Measurements from ENCODE around the gene PREX1.

Gene PREX1

GRCh38 chr20:48703511-48704219 lies 124.1 kb downstream of the PREX1 start:
- DNase-seq (ENCODE audit: low read depth in 2 of 2): no peak

GRCh38 chr20:48703107-48703506 lies 124.7 kb downstream of the PREX1 start:
- no peak for DNase-seq (ENCODE audit: low read depth in 2 of 2)

DNA sequence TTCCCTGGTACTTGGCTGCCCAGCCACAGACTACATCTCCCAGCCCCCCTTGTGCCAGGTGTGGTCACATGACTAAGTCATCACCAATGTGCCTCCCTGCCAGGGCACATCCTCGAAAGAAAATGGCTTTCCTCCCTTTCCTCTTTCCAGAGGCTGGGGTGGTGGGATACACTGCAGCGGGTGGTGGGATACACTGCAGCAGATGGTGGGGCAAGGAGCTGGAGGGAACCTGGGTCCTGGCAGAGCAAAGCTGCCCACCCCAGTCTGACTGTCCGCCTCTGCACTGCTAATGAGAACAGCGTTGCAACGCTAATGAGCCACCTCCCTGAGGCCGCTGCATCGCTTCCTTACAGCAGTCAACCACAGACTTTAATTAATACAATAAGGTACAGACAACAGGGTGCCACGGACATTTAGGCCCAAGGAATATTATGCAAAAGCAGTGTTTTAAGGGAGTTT lies 125.3 kb downstream of the PREX1 start:
- DNase-seq (ENCODE audit: low read depth in 2 of 2): no peak

DNA sequence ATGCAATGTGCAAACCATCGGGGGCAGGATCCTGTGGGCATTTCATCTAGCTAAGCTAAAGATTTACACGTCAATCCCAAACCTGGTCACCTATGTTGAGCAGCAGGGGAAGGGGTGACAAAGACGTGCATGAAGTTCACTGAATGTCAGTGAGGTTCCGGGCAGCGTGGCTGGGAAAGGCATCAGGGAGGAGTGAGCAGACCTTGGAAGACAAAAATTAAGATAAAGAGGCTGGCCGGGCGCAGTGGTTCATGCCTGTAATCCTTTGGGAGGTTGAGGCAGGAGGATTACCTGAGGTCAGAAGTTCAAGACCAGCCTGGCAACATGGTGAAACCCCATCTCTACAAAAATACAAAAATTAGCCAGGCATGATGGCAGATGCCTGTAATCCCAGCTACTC lies 126.1 kb downstream of the PREX1 start:
- no peak for DNase-seq (ENCODE audit: low read depth in 2 of 2)

GRCh38 chr20:48698507-48699267 lies 129.1 kb downstream of the PREX1 start:
- no peak for DNase-seq (ENCODE audit: low read depth in 2 of 2)

- DNase-seq (ENCODE audit: low read depth in 2 of 2): no peak
Measured at GRCh38 chr20:48697845-48698491, 129.8 kb downstream of the PREX1 start.

- no peak for DNase-seq (ENCODE audit: low read depth in 2 of 2)
Measured at GRCh38 chr20:48696671-48697070, 131.1 kb downstream of the PREX1 start.

- DNase-seq (ENCODE audit: low read depth in 2 of 2): no peak
Measured at GRCh38 chr20:48695738-48696137, 132.1 kb downstream of the PREX1 start.

GRCh38 chr20:48695255-48695654 lies 132.5 kb downstream of the PREX1 start:
- DNase-seq (ENCODE audit: low read depth in 2 of 2): no peak

- DNase-seq (ENCODE audit: low read depth in 2 of 2): no peak
Measured at GRCh38 chr20:48694381-48694865, 133.4 kb downstream of the PREX1 start.

DNA sequence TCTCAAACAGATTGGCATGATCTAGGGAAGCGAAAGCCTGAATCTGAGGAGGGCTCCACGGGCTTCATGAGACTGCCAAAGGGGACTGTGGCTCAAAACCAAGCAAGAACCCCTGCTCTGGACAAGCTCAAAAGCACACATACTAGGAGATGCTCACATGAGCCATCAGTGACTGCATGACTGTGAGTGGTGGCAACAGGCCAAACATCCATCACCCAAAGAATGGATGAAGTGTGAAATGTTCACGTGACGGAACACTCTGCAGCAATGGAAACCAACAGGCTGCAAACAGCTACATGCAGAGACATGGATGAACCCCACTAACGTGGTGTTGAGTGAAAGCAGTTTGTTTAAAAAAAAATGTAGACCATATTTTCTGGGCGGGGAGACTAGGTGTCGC lies 136.3 kb downstream of the PREX1 start:
- DNase-seq (ENCODE audit: low read depth in 2 of 2): no peak

DNA sequence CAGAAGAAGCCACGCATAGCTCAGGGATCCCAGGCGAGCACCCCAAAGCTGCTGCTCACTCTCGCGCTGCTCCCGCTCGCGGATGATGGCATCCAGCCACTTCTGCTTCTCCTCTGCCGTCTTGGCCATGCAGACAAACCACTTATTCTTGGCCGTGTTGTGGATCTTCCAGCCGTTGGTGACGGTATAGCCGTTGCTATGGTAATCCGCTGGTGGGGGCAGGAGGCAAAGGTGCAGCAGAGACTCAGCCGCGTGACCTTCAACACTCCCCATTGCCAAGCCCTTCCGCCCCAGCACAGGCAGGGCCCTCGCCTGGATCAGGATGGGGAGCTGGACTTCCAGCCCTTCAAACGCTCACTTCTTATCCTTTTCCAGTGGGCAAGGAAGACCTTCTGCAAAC lies 136.9 kb downstream of the PREX1 start:
- no peak for DNase-seq (ENCODE audit: low read depth in 2 of 2)

- DNase-seq (ENCODE audit: low read depth in 2 of 2): no peak
Measured at GRCh38 chr20:48689874-48690571, 137.8 kb downstream of the PREX1 start.

GRCh38 chr20:48689388-48689787 lies 138.4 kb downstream of the PREX1 start:
- DNase-seq (ENCODE audit: low read depth in 2 of 2): no peak

GRCh38 chr20:48688579-48688978 lies 139.2 kb downstream of the PREX1 start:
- no peak for DNase-seq (ENCODE audit: low read depth in 2 of 2)

DNA sequence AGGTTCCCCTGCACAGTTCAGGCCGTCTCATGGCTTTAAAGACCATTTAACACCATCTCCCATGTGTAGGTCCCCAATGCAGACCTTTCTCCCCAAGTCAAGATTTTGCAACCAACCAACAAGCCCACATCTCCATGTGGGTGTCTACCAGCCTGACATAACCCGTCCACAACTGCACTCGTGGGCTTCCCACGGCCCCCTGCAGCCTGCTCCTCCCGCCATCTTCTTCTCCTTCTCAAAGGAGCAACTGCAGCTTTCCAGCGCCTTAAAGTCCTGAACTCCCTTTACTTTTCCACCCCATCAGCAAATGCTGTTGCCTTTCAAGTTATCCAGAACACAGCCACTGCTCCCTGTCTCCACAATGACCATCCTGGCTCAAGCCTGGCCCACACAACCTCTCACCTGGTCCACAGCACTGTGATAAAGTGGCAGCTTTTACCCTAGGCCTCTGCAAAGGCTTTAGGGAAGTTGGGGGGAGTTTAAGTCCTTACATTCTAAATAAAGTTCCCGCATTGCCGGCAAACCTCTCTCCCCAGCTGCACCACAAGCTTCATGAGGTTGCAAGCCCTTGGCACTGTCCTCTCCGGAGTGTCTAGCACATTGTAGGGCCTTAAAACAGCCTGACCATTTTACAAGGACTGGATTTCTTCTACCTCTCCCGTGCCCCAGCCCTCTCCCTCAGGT lies 140.5 kb downstream of the PREX1 start:
- no peak for DNase-seq (ENCODE audit: low read depth in 2 of 2)

DNA sequence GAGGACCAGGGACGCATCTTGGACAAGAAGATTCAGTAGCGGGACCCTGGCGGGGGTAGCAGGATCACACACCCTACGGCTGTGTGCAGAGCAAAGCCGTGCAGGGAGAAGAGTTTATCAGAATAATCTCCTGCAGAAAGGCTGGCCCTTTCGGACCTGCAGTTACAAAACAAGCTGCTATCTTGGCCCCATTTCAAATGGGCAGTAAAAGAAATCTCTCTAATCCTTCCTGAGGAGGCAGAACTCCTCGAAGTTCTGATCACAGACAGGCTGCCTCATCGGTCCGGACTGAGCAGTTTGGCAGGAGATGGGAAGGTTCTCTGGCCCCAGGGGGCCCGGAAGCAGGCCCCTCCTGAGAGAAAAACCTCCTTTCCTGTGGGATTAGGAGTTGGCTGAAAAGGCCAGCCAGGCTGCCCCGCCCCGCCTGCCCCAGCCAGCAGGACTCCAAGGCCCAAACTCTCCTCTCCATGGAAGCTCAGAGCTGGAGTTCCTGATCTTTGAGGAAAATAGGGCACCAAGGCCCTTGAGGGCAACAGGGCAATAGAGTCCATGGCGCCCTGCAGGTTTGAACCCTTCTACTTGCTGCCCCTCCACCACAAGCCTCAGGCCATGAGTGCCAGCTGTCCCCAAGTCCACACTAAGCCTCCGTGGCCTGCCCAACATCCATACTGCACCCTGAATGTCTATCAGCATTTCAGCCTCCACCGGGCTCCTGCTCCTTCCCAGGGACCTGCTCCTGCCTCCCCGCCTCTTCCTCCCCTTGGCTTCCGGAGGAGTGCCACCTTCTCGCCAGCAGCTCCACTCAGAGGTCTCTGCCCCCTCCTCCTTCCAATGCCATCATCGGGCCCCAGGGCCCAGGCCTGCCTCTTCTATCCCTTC lies 141.3 kb downstream of the PREX1 start:
- DNase-seq (ENCODE audit: low read depth in 2 of 2): no peak

DNA sequence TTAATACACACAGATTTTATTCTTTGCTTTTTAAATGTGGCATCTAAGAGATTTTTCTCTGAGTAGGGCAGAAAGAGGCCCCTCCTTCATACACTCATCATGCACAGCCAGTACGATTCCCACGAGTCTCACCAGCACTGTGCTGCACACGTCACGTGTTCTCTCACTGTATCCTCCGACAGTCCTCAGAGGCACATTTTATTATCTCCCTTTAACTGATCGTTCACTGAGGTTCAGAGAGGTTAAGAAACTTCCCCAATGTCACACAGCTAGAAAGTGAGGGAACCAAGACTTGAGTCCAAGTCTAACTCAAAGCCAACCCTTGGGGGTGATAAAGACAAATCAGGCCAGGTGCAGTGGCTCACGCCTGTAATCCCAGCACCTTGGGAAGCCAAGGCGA lies 142.5 kb downstream of the PREX1 start:
- DNase-seq (ENCODE audit: low read depth in 2 of 2): no peak

DNA sequence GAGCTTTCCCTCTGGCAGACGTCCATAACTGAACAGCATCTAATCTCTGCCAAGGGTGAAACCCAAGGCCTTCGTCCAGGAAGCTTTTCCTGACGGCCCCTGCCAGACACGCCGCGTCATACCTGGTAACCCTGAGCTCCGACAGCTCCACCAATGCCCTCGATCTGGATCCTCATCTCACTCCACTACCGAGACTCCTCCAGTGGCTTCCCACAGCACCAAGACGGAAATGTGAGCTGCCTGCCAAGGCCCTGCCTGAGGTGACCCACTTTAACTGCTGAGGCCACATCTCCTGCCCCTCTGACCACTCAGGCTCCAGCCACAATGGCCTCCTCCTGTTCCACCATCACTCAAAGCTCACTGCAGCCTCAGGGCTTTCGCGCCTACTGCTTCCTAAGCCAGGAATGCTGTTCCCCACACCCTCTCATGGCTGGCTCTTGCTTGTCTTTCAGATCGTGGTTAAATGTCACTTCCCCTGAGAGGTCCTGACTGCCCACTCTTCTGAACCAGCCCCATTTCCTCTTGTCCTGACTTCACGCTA lies 143.2 kb downstream of the PREX1 start:
- no peak for DNase-seq (ENCODE audit: low read depth in 2 of 2)

Data from stimulated activated CD8-positive, alpha-beta memory T cell treated with anti-CD3 and anti-CD28 coated beads, Interleukin-7, amount 100 ng/mL, for 4 hours (primary cell).